Hepatic stellate cell (primary cell): ENCODE measurements around the gene JMJD6.

ENCODE experiments used
- DNase-seq: peaks from one replicate; pipeline ENCODE4 v3.0.0; 2011; ENCODE audit warnings: low spot score

JMJD6 gene

DNA sequence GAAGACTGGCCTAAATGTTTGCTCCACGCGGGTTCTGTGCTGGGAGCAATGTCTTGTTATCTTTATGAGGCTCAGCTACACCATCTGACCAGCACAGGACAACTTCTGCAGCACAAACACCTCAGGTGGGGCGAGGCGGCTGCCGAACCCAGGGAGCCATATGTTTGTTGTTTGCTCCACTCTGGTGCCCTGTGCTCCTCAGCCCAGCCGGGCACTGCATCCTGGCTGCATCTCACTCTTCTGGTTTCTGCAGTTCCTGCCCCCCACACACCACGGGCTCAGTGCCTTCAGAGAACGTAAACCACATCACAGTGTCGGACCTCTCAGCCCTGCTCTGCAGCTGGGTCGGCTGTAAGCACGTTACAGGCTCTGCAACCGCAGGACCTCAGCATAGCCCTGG is 48.1 kb downstream of the JMJD6 start:
- no peak for DNase-seq

DNA sequence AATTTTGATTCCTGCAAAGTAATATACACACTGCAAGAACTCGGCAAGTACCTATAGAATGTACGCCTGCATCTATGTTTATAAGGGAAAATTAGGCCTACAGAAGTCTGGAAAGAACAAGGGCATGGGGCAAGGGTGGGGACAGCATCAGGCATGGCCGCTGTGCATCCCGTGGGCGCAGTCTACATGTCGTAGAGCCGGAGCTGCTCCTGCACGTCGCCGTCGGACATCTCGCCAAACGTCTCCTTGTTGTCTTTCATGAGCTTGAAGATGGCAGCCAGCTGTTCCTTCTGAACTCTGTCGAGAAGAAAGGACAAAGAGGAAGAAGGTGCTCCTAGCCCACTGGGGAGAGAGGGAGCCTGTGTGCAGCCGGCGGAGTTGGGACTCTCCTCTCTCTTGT is 49.0 kb downstream of the JMJD6 start:
- DNase-seq, result no peak

DNA sequence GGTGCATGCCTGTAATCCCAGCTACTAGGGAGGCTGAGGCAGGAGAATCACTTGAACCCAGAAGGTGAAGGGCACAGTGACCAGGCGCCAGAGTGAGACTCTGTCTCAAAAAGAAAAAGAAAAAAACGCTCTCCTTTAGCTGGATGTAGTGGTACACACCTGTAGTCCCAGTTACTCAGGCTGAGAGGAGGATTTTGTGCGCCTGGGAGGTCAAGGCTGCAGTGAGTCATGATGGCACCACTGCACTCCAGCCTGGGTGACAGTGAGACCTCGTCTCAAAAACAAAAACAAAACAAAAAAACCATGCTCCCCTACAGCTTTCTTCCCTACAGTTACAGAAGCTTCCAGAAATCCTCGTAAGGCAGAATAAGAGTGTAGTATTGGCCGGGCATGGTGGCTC is 49.8 kb downstream of the JMJD6 start:
- DNase-seq, result no peak

DNA sequence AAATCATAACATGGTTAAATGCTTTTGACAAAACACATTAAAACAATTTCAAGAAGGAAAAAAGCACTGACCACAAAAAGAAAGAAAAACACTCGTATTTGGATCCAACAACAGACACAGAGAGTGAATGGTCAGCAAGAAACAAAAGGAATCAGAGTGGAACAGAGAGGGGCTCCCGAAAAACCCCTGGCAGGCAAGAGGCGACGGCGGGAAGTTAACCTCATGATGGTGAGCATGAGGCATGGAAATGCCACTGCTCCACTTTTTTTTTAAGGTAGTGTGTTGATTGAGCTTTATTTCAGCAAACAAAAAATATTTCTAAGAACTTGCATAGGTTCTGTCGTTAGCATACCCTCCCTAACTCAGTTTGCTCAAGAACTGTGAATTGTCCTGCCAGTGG is 50.8 kb downstream of the JMJD6 start:
- DNase-seq, result no peak

DNA sequence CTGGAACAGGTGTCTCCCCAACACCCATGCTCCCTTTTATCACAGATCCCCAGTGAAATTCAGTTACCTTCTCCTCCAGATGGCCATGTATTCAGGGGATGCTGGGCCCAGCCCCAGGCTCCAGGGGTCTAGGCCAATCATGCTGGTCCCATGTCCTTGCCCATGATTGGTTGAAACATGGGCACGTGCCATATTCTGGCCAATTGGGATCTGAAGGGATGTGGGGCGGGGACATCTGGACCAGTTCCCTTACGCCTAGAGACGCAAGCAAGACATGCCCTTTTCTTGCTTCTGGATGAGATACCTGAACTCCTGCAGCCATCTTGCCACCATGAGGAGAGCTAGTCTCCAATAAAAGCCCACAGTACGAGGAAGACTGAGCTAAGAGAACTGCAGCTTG is 51.8 kb downstream of the JMJD6 start:
- no peak for DNase-seq

DNA sequence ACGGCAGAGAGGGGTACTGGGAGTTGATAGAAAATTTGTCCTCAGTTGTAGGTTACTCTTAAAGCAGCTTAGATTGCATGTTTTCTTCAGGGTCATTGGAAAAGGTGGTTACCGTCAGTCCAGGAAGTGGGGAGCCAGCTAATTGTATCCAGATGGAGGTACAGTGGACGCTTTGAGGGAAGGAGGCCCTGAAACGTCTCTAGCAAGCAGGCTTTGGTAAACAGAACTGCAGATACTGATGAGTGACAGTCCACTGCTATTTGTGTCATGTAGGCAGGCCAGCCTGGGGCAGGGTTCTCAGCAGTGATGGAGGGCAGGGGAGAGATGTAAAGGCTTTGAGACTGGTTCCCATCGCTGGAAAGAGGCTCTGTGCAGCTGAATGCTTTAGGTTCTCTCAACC is 52.7 kb downstream of the JMJD6 start:
- DNase-seq, result no peak

DNA sequence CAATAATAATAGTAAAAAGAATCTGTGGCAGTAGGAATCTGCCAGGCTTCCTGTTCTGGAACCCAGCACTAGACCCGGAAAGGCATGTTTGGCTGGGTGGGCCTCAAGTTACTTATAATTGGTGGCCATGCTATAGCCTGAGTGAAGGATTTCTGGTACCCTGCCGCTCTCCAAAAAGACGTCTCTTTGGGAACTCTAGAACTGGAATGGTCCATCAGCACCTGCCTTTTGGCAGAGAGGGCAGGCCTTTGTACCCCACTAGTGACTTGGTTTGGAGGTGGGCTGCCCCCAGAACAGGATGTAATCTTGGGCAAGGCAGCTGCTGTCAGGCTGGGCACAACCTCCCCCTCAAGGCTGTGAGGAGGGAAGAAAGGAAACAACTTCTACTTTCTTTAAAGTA is 53.5 kb downstream of the JMJD6 start:
- DNase-seq, result no peak

DNA sequence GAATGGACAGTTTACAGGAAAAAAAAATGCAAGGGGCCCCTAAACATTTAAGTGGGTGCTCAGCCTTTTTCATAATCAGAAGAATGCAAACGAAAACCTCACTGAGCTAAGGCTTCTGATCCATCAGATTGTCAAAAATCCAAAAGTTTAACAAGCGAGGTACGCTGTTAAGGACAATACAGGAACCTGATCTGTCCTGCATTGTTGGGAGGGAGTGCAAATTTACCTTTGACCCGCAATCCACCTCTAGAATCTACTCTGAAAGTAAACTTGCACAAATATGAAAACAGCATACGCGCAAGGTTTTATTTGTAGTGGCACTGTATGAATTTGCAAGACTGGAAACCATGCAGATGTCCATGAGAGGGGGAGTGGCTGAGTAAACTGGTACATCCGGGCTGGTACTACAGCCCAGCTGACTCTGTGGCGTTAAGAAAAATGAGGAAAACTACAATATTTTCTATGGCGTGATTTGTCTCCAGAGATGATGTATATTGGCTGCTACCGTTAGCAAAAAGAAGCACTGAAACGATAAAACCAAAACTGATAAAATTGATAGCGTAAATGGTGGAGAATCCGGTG is 54.0 kb downstream of the JMJD6 start:
- DNase-seq, result no peak

DNA sequence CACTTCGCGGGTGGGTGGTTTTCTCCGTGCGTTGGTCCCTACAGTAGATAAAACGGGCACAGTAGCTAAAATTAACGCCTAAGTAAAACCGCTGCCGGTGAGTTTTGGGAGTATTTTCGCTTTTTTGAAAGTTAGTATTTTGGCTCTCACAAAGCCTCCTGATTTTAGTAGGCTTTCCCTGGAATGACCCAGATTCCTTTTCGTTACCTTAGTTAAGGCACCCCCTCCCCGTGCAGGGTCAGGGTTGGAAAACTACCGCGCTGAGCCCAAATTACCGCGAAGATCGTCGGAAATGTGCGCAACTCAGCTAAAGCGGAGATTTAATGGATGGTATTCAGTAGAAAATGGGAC is 54.5 kb downstream of the JMJD6 start:
- no peak for DNase-seq

DNA sequence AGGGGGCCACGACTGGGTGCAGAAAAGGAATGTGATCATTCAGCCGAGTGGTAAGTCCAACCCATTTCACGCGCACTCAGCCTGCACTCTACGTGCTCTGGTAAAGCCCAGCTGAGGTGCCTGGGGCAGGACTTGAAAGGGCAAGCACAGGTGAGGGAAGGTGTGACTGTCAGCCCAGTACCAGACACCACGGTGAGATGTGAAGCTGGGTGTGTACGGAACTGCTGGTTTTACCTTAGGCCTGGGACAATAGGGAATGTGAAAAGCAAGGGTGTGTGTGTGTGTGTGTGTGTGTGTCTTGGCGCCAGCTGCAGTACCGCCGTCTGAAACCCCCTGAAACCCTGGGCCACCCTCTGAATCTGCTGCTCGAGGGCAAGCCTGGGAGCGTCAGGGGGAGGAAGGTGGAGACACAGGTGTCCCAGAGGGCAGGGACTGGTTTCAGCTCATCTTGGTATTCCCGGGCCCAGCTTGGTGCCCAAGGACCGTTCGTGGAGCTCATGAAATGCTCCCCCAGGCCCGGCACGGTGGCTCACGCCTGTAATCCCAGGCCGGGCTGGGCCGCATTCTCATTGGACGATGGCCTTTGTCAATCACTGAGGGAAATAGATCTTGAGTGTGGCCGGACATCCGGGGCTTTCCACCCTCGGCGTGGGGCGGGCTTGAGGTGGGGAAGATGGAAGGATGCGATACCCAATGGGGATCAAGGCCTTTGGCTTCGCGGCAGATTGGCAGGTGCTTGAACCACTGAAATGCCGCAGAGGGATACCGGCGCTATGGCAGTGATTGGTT is 55.1 kb downstream of the JMJD6 start:
- peak; percentile 99 for DNase-seq

DNA sequence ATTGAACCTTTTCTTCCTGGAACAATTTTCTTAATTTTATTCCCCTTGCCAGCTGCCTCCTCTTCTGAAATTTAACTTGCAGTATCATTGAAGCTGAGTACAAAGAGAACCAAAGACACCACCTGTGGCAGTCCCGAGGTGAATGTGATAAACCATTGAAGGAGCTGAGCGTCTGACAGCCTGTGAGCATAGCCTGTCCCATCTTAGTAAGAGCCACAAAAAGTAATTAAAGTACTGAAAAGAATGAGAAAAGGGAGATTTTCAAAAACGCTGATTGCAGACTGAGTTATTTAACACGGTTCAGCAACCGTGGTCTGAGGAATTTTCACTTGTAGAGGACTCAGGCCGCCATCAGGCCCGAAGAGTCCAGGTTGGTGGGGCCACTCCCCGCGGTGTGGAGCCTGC is 55.7 kb downstream of the JMJD6 start:
- DNase-seq, result no peak

DNA sequence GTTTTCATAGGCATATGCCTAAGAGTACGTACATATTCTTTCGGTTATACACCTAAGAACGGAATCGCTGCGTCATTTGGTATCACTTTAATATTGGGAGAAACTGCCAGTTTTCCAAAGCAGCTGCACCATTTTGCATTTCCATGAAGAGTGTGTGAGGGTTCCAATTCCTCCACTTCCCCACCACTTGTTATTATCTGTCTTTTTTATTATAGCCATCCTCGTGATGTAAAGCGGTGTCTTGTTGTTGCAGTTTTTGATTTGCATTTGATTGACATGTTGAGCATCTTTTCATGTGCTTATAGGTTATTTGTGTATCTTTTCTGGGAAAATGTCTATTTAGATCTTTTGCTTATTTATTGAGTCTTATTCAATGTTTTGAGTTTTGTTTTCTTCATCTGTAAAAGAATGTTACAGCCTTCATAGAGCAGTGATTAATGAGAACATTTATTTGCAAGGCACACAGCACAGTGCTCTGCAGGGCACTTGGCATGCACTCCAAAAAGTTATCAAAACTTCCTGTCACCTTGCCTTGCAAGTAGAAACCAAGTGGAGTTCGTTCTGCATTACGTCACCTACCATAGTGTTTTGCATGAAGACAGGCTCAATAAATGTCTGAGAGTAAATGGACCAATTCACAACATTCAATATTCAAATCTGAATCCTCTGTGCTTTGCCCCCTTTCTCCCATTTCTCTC is 56.2 kb downstream of the JMJD6 start:
- no peak for DNase-seq
